NCI-H2171 treated with DMSO at 0.1 percent for 48 hours (cell line): ENCODE results near the gene ENO3.

Experiments used
- DNase-seq: peaks from one replicate; lab custom pipeline; 2025; lab: John Stamatoyannopoulos, UW

The ENO3 gene

GRCh38 chr17:4937553-4937952 lies 13.4 kb upstream of the ENO3 start:
- DNase-seq: no peak

DNA sequence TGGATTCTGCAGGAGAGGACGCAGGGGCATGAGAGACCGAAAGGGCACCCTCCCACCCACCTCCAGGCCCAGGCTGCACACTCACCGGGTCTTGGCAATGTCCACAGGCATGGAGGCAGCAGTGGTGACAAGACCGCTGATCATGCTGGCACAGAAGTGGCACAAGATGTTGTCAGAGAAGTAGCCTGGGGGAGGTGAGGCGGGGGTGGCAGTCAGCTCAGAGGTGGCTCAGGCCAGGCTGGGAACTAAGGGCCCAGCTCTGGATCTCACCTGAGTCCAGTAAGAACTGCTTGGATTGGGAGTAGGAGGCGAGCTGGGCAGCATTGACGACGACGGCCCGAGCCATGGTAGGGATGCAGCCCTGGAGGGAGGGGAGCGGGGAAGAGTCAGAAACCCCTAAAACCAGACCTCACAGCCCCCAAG lies 12.8 kb upstream of the ENO3 start:
- DNase-seq: no peak

GRCh38 chr17:4938688-4939545 lies 12.0 kb upstream of the ENO3 start:
- no peak for DNase-seq

DNA sequence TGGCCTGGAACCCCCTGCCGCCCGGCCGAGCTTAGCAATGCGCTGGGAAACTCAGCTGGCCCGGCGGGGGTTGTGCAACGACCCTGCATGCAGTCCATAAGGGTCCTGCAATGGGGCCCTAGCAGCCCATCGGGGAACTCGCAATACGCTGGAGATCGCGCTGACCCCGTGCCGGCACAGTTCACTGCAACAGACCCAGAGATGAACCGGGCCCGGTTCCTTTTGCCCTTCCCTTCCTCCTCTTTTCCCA lies 11.4 kb upstream of the ENO3 start:
- no peak for DNase-seq

- peak; percentile 100 for DNase-seq
Observed at GRCh38 chr17:4939796-4940554, 10.9 kb upstream of the ENO3 start, which contains the start of the genes RNF167 and SLC25A11. Gene RNF167 (plus strand): TSS chr17:4940268. CDS start chr17:4940910, 642 bp downstream. Gene SLC25A11 (minus strand): TSS chr17:4940046. CDS start chr17:4939910, 136 bp downstream.

DNA sequence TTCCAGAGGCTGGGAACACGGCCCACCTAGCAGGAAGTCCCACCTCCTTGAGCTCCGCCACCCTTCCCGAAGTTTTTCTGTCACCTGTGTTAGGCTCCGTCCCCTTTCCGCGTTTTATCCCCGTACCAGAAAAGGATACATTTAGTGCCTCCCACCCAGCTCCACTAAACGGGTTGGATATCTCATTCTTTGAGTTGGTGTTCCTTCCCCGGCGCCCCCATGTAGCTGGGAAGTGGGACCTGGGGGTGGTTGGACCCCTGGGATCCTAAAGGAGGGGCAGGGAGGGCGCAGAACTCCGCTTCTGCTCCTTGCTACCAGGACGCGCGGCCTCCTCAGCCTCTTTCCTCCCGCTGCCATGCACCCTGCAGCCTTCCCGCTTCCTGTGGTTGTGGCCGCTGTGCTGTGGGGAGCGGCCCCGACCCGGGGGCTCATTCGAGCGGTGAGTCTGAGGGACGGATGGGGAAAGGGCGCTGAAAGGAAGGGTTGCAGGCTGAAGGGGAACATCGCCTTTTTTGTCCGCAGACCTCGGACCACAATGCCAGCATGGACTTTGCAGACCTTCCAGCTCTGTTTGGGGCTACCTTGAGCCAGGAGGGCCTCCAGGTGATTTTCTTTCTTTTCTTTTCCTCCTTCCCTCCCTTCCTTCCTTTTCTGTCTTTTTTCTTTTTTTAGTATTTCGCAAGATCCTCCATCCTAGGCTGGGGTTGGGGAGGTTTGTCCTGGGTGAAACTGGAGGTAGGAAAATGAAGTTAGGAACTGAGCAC lies 10.2 kb upstream of the ENO3 start:
- DNase-seq: no peak

DNA sequence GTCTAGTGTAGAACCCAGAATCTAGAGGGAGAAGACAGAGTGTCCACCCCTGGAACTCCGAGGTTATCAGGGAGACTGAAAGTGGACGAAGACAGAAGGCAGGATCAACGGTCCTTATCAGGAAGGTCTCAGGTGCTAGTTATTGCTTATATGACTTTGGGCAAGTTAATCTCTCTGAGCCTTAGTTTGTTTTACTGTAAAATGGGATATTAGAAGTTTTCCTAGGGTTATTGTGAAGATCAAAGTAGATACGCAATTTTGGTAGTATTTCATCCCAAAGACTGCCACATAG lies 9.7 kb upstream of the ENO3 start:
- no peak for DNase-seq

GRCh38 chr17:4942760-4943508 lies 8.0 kb upstream of the ENO3 start:
- DNase-seq: no peak

- DNase-seq: no peak
Observed at GRCh38 chr17:4944163-4944553, 6.8 kb upstream of the ENO3 start.

- no peak for DNase-seq
Observed at GRCh38 chr17:4944554-4945175, 6.3 kb upstream of the ENO3 start.

GRCh38 chr17:4945176-4945943 lies 5.6 kb upstream of the ENO3 start:
- no peak for DNase-seq

GRCh38 chr17:4945944-4946280 lies 5.0 kb upstream of the ENO3 start:
- DNase-seq: no peak

- no peak for DNase-seq
Observed at GRCh38 chr17:4946312-4946976, 4.5 kb upstream of the ENO3 start.

- no peak for DNase-seq
Observed at GRCh38 chr17:4947010-4947410, 3.9 kb upstream of the ENO3 start.

DNA sequence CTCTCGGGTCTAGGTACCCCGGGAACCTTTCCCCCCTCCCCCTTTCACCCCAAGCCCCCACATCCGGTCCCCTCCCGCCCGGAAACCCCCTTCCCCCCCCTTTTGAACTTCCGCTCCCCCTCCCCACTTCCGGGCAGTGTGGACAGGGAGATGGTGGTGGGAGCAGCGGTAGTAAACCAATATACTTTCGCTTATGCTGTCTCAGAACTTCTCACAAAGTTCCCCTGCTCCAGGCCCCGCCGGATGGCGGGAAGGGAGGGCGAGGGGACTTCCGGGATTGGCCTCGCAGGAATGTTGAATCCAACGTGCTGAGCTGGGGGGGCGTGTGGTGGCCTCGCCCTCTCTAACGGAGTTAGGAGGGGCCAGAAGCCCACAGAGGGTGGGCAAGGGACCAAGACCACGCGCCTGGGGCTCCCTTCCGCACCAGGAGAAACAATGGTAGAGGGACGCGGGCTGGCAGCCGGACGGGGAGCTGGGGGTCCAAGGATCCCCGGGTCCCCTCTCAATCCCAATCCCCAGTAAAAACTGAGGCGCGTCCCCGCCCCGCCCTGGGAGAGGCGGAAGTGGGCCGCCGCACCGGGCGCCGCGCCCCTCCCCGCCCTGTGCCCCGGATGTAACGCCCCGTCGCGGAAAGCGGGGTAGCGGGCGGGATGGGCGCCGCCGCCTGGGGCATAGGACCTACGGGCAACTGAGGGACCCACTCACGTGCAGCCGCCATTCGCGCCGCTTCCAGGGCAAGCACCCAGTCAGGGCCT lies 3.3 kb upstream of the ENO3 start:
- DNase-seq: peak; percentile 41

DNA sequence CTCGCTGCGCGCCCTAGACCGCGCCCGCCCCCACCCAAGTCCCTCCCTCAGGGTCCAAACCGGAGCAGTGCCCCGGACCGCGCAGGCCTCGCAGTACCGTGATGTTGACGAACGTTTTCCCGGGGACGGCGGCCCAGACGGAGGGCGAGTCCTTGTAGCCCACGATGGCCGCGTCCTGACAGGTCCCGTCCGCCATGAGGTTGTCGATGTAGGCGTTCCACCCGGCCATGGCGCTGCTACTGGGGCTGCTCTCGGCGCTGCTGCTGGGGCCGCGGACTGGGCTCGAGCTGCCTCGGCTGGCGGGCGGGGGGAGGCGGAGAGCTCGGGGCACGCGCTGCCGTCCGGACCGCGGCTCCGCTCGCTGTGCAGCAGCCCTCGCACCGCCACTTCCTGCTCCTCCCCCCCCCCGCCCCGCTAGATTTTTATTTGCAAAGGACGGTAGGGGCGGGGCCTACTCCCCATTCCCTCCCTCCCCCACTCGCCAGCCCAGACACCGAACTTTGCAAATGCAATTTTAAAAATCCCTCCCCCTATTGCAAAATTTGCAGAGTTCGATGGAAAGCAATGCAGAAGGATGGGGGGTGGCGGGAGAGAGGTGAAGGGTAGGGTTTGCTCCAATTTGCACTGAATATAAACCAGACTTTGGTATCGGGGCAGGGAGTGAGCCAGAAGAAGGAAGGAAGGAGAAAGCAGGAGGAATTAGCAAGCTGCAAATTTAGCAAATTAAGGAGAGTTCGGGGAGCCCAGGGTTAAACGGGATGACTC lies 2.6 kb upstream of the ENO3 start, which contains the start of gene PFN1:
Gene PFN1, minus strand, starts transcription at position 365 of the 765 bp plus-strand sequence. Its CDS starts 136 bp downstream, at position 229.
- peak; percentile 87 for DNase-seq

DNA sequence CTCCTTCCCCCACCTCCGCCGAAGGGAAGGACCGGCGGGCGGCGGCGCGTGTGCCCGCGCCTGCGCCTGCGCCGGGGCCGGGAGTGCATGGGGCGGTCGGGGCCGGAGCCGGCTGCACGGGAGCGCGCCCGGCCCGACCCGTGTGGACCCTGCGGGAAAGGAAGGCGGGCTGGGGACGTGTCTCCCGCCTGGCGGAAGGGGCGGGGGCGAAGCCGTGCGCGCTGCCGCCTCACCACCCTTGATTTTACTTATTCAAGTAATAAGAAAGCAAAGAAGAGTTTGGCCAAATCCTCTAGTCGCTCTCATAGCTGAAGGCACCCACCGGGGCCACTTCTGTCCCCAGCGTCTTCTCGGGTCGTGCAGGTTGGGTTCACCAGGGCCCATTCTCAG lies 2.0 kb upstream of the ENO3 start:
- DNase-seq: peak; percentile 87

- DNase-seq: peak; percentile 66
Observed at GRCh38 chr17:4949321-4950074, 1.4 kb upstream of the ENO3 start.
